ENCODE measurements around the gene RPP14. TPM values are rescaled to one million over a fixed set of nuclear protein-coding genes. Genes with fewer than 3 reads are reported as not detected.

The RPP14 gene
- total RNA-seq, 4 donors from 2014 or later: 8.1 to 15.5 (median 11.1) TPM

DNA sequence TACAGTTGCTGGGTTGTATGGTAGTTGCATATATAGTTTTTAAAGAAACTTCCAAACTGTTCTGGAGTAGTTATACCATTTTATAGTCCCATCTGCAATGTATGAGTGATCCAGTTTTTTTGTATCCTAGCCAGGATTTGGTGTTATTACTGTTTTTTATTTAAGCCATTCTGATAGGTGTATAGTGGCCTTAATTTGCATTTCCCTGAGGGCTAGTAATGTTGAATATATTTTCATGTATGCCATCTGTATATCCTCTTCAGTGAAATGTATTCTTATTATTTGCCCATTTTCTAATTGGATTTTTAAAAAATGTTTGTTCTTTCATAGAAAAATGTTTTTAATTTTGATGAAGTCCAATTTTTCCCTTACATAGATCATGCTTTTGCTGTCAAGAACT lies 55.8 kb downstream of the RPP14 start:
- Histone ChIP-seq H3K4me1 (peaks cover 0 to 15% (median 0%) of the 10 kb centered on the region in 3 donors), H3K27me3 (no peaks in the 10 kb centered on the region), H3K27ac (no peak overlapping the region), H3K36me3 (no peaks in the 10 kb centered on the region), H3K4me3 (no peak overlapping the region), H3K9me3 (no peaks in the 10 kb centered on the region)
- no peak for DNase-seq
- TF ChIP-seq POLR2A (IDR thresholded peaks at IDR 0.05): no peak
- TF ChIP-seq, protein P1, sequence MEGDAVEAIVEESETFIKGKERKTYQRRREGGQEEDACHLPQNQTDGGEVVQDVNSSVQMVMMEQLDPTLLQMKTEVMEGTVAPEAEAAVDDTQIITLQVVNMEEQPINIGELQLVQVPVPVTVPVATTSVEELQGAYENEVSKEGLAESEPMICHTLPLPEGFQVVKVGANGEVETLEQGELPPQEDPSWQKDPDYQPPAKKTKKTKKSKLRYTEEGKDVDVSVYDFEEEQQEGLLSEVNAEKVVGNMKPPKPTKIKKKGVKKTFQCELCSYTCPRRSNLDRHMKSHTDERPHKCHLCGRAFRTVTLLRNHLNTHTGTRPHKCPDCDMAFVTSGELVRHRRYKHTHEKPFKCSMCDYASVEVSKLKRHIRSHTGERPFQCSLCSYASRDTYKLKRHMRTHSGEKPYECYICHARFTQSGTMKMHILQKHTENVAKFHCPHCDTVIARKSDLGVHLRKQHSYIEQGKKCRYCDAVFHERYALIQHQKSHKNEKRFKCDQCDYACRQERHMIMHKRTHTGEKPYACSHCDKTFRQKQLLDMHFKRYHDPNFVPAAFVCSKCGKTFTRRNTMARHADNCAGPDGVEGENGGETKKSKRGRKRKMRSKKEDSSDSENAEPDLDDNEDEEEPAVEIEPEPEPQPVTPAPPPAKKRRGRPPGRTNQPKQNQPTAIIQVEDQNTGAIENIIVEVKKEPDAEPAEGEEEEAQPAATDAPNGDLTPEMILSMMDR (IDR thresholded peaks at IDR 0.05): no peak
- intact Hi-C loops (cut with DNase I): no loop called here

DNA sequence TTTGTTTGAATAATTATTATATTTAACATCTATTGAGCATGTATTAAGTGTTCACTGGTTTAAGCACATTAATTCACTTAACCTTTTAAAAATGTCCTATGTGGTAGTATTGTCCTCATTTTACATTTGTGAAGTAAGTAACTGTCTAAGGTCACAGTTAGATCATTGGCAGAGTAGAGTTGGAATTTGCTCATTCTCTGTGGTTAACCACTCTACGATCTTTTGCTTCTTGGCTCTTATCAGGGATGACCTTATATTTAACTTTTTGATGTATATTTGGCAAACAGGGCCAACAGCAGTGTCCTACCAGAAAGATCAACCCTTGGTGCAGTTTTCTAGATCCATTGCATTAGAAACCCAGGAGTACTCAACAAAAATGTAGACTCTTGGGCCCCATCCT lies 60.7 kb downstream of the RPP14 start:
- Histone ChIP-seq H3K36me3 (peaks cover 0 to 12% (median 0%) of the 10 kb centered on the region in 3 donors), H3K4me3 (no peak overlapping the region), H3K9me3 (no peaks in the 10 kb centered on the region), H3K27ac (no peak overlapping the region), H3K27me3 (no peaks in the 10 kb centered on the region), H3K4me1 (no peaks in the 10 kb centered on the region)
- WGBS, 2 donors: 71 to 76% methylated on average over 1 of the region's 1 CpG
- intact Hi-C loops (cut with DNase I): no loop called here
- TF ChIP-seq, protein P1 (IDR thresholded peaks at IDR 0.05): no peak
- TF ChIP-seq POLR2A (IDR thresholded peaks at IDR 0.05): no peak
- no peak for DNase-seq

DNA sequence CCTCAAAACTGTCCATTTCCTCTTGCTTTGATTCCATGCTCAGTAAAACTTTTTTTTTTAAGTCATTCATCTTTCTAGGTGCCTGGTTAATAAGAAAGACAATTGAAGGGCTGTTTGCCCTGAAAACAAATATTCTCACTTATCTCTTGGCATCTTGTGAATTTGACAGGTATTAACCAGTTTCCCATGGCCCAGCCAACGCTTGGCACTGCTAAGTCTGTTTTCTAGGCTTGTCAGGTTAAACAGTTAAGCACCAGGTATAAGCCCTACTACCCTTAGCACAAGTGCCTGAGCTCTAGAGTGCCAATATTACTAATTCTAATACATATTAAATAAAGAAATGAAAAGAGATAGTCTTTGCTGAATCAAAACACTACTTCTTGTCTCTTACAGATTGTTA lies 63.0 kb downstream of the RPP14 start:
- Histone ChIP-seq H3K27me3 (no peaks in the 10 kb centered on the region), H3K36me3 (peaks cover 0 to 17% (median 0%) of the 10 kb centered on the region in 3 donors), H3K4me3 (no peak overlapping the region), H3K4me1 (no peaks in the 10 kb centered on the region), H3K9me3 (no peaks in the 10 kb centered on the region), H3K27ac (no peak overlapping the region)
- WGBS, 2 donors: 60 to 61% methylated on average over 1 of the region's 1 CpG
- no peak for DNase-seq
- intact Hi-C loops (cut with DNase I): no loop called here
- no peak for TF ChIP-seq POLR2A (IDR thresholded peaks at IDR 0.05)
- TF ChIP-seq, protein P1 (IDR thresholded peaks at IDR 0.05): no peak

Small RNA genes within 50 kb of the gene (small RNA-seq; reads per million reads assigned to genes)
- 0 reads per million in 4 donors for gene AC098479.1

Other genes with a start within 250 kb of the RPP14 start
- 10 to 100 TPM in 3 of 4 donors, 1 to 10 TPM in 1; 8.3 to 15.3 (median 11.9) TPM for gene DNASE1L3, start 95.3 kb upstream of the RPP14 start, total RNA-seq
- gene ABHD6, start 68.5 kb upstream of the RPP14 start, total RNA-seq: 10 to 100 TPM in 1 of 4 donors, 1 to 10 TPM in 3; 5.8 to 16.5 (median 8.9) TPM
- 10 to 100 TPM in 1 of 4 donors, 1 to 10 TPM in 3; 4.5 to 10.1 (median 5.2) TPM for gene HTD2, start 275 bp downstream of the RPP14 start, total RNA-seq
- gene PXK, start 26.6 kb downstream of the RPP14 start, total RNA-seq: 10 to 100 TPM in 2 of 4 donors, 1 to 10 TPM in 2; 6.5 to 25.9 (median 12.2) TPM
- gene PDHB, start 127.6 kb downstream of the RPP14 start, total RNA-seq: 100 to 1,000 TPM in 1 of 4 donors, 10 to 100 TPM in 3; 52.6 to 104 (median 83.0) TPM
- 10 to 100 TPM in 3 of 4 donors, 1 to 10 TPM in 1; 8.3 to 24.6 (median 16.2) TPM for gene KCTD6, start 185.9 kb downstream of the RPP14 start, total RNA-seq
- gene ACOX2, start 230.9 kb downstream of the RPP14 start, total RNA-seq: 10 to 100 TPM in 2 of 4 donors, 1 to 10 TPM in 2; 5.3 to 14.1 (median 10.0) TPM

All from esophagus squamous epithelium (tissue), 5 donors.